Measurements from ENCODE around the gene CACNB2.

CACNB2 gene

GRCh38 chr10:18500576-18500975, 360.4 kb downstream of the CACNB2 start:
- no peak for TF ChIP-seq GATA1 (IDR thresholded peaks at IDR 0.05; ENCODE audit: low read depth, low read length)
- no peak for TF ChIP-seq POLR2A (IDR thresholded peaks at IDR 0.05; ENCODE audit: low read length)
- DNase-seq = no peak

DNA sequence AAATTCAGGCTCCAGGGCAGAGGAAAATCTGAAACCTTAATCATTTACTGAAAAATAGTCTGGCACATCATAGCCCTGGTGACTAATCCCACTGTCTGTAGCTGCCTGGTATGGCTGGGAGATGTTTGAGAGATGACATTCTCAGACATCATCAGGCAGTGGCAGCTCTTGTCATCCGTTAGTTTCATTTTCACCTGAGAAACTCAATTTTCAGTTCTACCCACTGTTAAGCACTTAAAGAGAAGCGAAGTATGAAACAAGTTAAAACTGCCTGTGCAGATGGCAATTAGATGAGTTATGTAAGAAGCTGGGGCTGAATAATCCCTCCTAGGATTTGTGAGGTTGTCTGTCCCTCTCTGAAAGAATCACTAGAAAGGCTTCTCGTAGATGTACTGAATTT, 361.0 kb downstream of the CACNB2 start:
- DNase-seq = no peak
- TF ChIP-seq POLR2A (IDR thresholded peaks at IDR 0.05; ENCODE audit: low read length) = no peak
- TF ChIP-seq GATA1 (IDR thresholded peaks at IDR 0.05; ENCODE audit: low read depth, low read length) = no peak

GRCh38 chr10:18501629-18502028, 361.4 kb downstream of the CACNB2 start:
- TF ChIP-seq POLR2A (IDR thresholded peaks at IDR 0.05; ENCODE audit: low read length) (no peak), GATA1 (IDR thresholded peaks at IDR 0.05; ENCODE audit: low read depth, low read length) (no peak)

DNA sequence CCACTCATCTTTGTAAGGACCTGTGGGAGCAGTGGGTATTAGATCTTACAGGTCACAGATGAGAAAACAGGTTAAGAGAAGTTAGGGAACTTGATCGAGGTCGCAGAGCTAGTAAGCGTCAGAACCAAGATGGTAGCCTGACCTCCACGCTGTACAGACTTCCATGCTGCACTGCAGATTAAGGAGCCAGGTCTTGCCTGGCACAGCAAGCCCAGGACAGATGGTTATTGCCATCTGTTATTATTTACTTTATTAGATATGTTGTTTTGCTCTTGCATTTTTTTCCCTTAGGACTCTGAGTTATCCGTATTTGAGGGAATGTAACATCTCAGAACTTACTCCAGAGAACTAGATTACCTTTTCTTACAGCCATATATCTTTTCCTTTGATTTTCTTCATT, 363.9 kb downstream of the CACNB2 start:
- no peak for DNase-seq
- TF ChIP-seq GATA1 (IDR thresholded peaks at IDR 0.05; ENCODE audit: low read depth, low read length) = no peak
- no peak for TF ChIP-seq POLR2A (IDR thresholded peaks at IDR 0.05; ENCODE audit: low read length)

More at GRCh38 chr10:18501629-18502028, 361.4 kb downstream of the CACNB2 start:
- no peak for DNase-seq

DNA sequence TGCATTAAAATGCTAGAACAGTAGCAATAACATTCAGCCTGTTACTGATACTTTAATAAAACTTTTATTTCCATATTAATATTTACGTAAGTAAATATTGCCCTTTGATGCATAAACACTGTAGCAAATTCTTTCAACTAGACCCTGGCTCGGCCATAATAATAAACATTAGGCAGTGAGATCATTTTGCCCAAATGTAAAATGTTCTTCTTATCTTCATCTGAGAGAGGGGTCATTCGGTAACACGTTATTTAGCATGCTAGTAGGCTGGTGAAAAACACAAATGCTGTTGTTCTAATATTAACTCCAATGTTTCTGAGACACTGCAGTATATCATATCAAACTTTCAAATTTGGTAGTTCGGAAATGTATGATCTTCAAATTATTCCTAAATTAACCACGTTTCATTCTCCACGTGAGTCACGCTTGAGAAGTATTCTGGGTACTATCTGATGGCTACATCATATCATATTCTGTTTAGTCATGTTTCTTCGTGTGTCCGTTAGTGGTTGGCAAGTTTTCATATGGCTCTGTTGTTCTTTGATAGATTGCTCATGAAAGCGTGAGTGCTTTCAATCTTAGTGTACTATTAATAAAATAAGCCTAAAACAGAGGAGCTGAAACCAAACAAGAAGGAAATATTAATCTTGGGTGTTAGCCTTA, 365.4 kb downstream of the CACNB2 start:
- TF ChIP-seq GATA1 (IDR thresholded peaks at IDR 0.05; ENCODE audit: low read depth, low read length) (no peak), POLR2A (IDR thresholded peaks at IDR 0.05; ENCODE audit: low read length) (no peak)
- DNase-seq = no peak

- no peak for DNase-seq
- TF ChIP-seq POLR2A (IDR thresholded peaks at IDR 0.05; ENCODE audit: low read length) = no peak
- no peak for TF ChIP-seq GATA1 (IDR thresholded peaks at IDR 0.05; ENCODE audit: low read depth, low read length)
Observed at GRCh38 chr10:18508587-18508986, 368.4 kb downstream of the CACNB2 start.

DNA sequence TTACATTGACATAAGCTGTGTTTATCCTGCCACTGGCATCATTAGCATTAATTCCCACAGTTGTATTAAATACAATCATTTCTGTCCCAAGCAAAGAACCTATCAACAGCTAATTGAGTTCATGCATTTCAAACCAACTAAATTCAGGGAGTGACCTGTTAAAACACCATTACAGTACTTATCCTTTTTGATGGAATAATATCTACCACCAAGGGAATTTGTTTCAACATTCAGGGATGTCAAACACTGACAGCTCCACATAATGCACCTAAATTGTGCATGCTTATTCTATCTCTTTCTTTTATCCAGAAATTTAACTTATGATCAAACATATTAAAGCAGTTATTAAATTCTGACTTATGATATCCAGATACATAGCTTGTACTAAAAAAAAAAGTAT, 374.3 kb downstream of the CACNB2 start:
- TF ChIP-seq GATA1 (IDR thresholded peaks at IDR 0.05; ENCODE audit: low read depth, low read length) (no peak), POLR2A (IDR thresholded peaks at IDR 0.05; ENCODE audit: low read length) (no peak)
- no peak for DNase-seq

DNA sequence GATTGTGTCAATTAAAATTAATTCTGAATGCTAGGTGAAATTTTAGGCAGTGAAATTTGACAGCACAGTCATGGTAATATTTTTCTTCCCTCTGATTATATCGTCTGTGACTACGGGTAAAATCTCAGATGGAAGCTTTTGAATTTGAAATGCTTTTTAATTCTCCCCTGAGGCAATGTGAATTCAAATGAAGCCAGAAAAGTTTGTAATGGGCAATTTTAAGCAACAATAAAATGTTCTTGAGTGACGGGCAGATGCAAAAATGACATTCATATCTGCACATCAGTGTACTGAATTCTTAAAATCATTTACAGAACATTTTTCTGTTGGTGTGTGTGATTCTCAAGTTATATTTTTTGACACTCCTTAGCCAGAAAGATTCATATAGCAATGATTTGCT, 376.6 kb downstream of the CACNB2 start:
- no peak for DNase-seq

DNA sequence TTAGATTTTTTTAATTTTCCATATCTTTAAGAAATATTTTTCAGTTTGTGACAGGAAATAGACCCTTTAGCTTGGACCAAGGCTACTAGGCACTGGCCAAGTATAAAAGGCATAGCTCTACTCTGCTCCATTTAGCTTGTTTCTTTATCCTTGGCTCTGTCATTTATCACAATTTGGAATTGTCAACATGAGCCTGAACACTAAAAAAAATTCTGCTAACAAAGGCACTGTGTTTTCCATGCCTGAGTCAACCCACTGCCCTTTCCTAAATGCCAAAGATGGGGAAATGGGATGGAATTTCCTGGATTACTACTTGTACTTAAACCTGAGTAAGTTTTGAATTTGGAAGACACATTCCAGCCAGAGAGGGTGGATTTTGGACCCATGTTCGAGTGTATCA, 382.8 kb downstream of the CACNB2 start:
- TF ChIP-seq POLR2A (IDR thresholded peaks at IDR 0.05; ENCODE audit: low read length) (no peak), GATA1 (IDR thresholded peaks at IDR 0.05; ENCODE audit: low read depth, low read length) (no peak)
- no peak for DNase-seq

More for the DNA sequence above, 376.6 kb downstream of the CACNB2 start:
- no peak for TF ChIP-seq POLR2A (IDR thresholded peaks at IDR 0.05; ENCODE audit: low read length)
- TF ChIP-seq GATA1 (IDR thresholded peaks at IDR 0.05; ENCODE audit: low read depth, low read length) = no peak

DNA sequence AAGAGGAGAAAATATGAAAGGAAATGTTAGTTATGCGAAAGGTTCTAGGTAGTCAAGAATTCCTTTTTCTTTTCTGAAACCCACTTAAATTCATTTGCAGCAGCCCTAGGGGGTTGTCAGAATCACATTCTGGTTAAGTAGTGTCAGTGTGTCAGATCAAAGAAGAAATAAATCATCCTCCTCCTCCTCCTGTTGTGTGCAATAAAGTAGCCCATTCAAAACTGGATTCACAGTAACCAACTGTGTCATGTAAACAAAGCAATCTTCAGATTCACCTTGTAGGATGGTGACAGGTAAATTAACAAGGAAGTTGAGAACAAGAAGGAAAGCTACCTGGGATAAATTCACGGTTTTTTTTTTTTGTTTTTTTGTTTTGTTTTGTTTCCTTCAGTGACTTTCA, 383.6 kb downstream of the CACNB2 start:
- TF ChIP-seq POLR2A (IDR thresholded peaks at IDR 0.05; ENCODE audit: low read length) = no peak
- DNase-seq = no peak

DNA sequence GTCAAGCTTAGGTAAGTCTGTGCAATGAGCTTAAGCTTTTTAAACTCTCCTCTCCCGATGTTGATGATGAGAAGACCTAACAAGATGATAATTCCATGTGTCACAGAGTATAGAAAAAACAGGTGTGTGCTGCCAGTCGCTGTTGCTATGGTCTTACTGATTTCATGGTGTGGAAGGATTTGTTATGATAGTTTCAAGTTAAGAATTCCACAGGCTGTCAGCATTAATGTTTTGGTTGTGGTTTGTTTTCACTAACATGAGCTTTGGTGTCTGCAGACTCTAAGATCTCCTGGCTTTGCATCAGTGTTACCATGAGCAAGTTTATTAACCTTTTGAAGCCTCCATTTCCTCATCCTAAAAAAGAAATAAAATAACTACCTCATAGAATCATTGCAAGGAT, 387.5 kb downstream of the CACNB2 start:
- DNase-seq = no peak
- TF ChIP-seq POLR2A (IDR thresholded peaks at IDR 0.05; ENCODE audit: low read length) (no peak), GATA1 (IDR thresholded peaks at IDR 0.05; ENCODE audit: low read depth, low read length) (no peak)

GRCh38 chr10:18528292-18528691, 388.1 kb downstream of the CACNB2 start:
- TF ChIP-seq GATA1 (IDR thresholded peaks at IDR 0.05; ENCODE audit: low read depth, low read length) (no peak), POLR2A (IDR thresholded peaks at IDR 0.05; ENCODE audit: low read length) (no peak)
- no peak for DNase-seq

DNA sequence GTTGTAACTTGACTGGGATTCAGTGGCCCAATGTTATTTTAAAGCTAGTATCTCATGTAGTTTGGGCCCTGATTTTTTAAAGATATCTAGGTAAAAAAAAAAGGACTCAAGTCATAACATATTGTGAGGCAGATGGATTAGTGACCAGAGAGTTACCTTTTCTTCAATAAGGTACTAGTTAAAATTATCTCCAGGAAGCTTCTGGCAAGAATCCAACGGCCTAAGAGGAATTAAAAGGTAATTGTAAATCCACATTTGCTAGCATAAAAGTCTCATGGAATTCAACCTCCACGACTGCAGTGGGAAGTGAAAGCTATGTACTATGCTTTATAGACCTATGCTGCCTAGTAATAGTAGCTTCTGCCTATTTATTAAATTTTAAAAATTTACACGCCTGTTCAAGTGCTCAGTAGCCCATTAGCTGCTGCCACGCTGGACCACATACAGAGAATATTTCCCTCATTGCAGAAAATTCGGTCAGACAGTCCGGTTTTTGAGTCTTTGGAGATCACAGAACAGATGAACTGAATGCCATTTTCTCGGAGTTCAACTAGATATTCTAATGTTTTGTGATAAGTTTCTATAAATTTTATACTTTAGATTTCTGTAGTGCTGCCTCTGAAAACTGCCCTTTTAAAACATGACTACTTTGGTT, 392.8 kb downstream of the CACNB2 start:
- no peak for DNase-seq
- no peak for TF ChIP-seq POLR2A (IDR thresholded peaks at IDR 0.05; ENCODE audit: low read length)
- no peak for TF ChIP-seq GATA1 (IDR thresholded peaks at IDR 0.05; ENCODE audit: low read depth, low read length)

- TF ChIP-seq POLR2A (IDR thresholded peaks at IDR 0.05; ENCODE audit: low read length) = no peak
- no peak for TF ChIP-seq GATA1 (IDR thresholded peaks at IDR 0.05; ENCODE audit: low read depth, low read length)
- no peak for DNase-seq
Observed at GRCh38 chr10:18533896-18534295, 393.7 kb downstream of the CACNB2 start.

DNA sequence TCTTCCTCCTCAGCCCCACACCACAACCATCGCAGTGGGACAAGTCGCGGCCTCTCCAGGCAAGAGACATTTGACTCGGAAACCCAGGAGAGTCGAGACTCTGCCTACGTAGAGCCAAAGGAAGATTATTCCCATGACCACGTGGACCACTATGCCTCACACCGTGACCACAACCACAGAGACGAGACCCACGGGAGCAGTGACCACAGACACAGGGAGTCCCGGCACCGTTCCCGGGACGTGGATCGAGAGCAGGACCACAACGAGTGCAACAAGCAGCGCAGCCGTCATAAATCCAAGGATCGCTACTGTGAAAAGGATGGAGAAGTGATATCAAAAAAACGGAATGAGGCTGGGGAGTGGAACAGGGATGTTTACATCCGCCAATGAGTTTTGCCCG, 399.1 kb downstream of the CACNB2 start:
- DNase-seq = no peak
- no peak for TF ChIP-seq GATA1 (IDR thresholded peaks at IDR 0.05; ENCODE audit: low read depth, low read length)
- no peak for TF ChIP-seq POLR2A (IDR thresholded peaks at IDR 0.05; ENCODE audit: low read length)
